IPS-18a (cell line): ENCODE results near the gene TTYH2.

Source experiments
- H3K27ac ChIP-seq: one replicate; pipeline ENCODE4 v1.5.1; 2013; ENCODE audit warnings: low read length
- H3K27me3 ChIP-seq: one replicate; pipeline ENCODE4 v1.6.1; 2013; ENCODE audit warnings: mild to moderate bottlenecking, low read length; ENCODE audit not compliant: control insufficient read depth, insufficient read depth
- H3K36me3 ChIP-seq: one replicate; pipeline ENCODE4 v1.6.1; 2013; ENCODE audit warnings: low read depth, low read length; ENCODE audit not compliant: control insufficient read depth
- H3K4me1 ChIP-seq: one replicate; pipeline ENCODE4 v1.6.1; 2013; ENCODE audit warnings: low read depth, low read length; ENCODE audit not compliant: control insufficient read depth
- H3K4me3 ChIP-seq: one replicate; pipeline ENCODE4 v1.5.1; 2013; ENCODE audit warnings: low read length
- H3K9ac ChIP-seq: one replicate; pipeline ENCODE4 v1.6.1; 2013; ENCODE audit warnings: mild to moderate bottlenecking, low read length, moderate library complexity
- H3K9me3 ChIP-seq: one replicate; pipeline ENCODE4 v1.6.1; 2013; ENCODE audit warnings: low read depth, low read length; ENCODE audit not compliant: control insufficient read depth

Gene TTYH2

GRCh38 chr17:74212913-74213791, at the start of gene TTYH2:
Gene TTYH2 (plus strand): TSS chr17:74213571. CDS start chr17:74213588, 17 bp downstream.
- H3K27ac ChIP-seq, result no peak within 1 kb of the TSS
- H3K4me3 ChIP-seq, result peak within 1 kb of the TSS; percentile 71

GRCh38 chr17:74163836-74164235, 49.5 kb upstream of the TTYH2 start:
- Histone ChIP-seq H3K9ac (no peak overlapping the region), H3K36me3 (no peaks in the 10 kb centered on the region), H3K4me1 (peaks cover 13% of the 10 kb centered on the region), H3K27ac (no peak overlapping the region), H3K27me3 (no peaks in the 10 kb centered on the region), H3K9me3 (no peaks in the 10 kb centered on the region), H3K4me3 (no peak overlapping the region)

More at GRCh38 chr17:74212913-74213791, at the start of gene TTYH2:
- Histone ChIP-seq H3K9ac (peak within 1 kb of the TSS; percentile 13), H3K36me3 (peaks cover 22% of the 10 kb centered on the region), H3K4me1 (peaks cover 28% of the 10 kb centered on the region), H3K9me3 (no peaks in the 10 kb centered on the region), H3K27me3 (peaks cover 36% of the 10 kb centered on the region)

DNA sequence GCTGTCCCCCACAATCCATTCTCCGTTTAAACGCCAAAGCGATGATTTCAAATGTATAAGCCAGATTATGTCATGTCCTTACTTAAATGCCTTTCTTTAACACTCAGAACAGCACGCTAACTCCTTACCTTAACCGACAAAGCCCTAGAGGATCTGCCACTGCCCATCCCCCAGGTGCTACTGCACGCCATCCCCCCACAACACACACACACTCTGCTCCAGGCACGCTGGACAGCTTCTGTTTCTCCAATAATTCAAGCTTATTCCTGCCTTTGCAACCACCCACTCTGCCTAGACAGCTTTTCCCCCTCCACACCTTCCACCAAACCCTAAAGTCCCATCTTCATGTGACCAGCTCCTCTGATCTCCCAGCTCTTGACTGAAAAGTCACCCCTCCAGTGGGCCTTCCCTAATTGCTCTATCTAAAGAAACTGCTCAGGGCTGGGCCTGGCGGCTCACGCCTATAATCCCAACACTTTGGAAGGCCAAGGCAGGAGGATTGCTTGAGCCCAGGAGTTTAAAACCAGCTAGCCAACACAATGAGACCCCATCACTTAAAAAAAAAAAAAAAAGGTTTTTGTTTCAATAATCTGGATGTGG, 48.8 kb upstream of the TTYH2 start:
- Histone ChIP-seq H3K27me3 (no peaks in the 10 kb centered on the region), H3K4me3 (no peak overlapping the region), H3K36me3 (no peaks in the 10 kb centered on the region), H3K9me3 (no peaks in the 10 kb centered on the region), H3K4me1 (peaks cover 13% of the 10 kb centered on the region), H3K9ac (no peak overlapping the region), H3K27ac (no peak overlapping the region)

DNA sequence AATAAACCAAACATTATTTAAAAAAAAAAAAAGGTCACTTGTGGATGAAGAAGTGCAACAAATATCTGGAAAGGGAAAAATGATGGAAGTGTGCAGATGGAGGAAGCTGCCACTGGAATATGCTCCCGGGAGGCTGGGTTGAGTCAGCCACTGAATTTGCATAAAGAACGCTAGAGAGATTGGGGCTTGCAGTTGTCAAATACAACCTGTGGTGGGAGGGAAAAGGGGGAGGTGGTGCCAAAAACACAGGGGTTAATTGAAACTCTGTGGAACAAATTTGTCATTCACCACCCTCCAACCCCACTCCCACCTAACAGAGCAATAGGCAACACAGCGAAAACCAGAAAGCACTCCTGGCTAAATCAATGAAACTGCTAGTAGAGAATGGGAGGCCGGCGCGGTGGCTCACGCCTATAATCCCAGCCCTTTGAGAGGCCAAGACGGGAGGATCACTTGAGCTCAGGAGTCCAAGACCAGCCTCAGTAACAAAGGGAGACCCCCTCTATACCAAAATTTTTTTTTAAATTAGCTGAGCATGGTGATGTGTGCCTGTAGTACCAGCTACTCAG, 47.5 kb upstream of the TTYH2 start:
- no peak overlapping the region for H3K9ac ChIP-seq
- no peaks in the 10 kb centered on the region for H3K9me3 ChIP-seq
- H3K27me3 ChIP-seq, result no peaks in the 10 kb centered on the region
- no peaks in the 10 kb centered on the region for H3K36me3 ChIP-seq
- H3K27ac ChIP-seq, result no peak overlapping the region
- H3K4me1 ChIP-seq, result peaks cover 13% of the 10 kb centered on the region
- no peak overlapping the region for H3K4me3 ChIP-seq

DNA sequence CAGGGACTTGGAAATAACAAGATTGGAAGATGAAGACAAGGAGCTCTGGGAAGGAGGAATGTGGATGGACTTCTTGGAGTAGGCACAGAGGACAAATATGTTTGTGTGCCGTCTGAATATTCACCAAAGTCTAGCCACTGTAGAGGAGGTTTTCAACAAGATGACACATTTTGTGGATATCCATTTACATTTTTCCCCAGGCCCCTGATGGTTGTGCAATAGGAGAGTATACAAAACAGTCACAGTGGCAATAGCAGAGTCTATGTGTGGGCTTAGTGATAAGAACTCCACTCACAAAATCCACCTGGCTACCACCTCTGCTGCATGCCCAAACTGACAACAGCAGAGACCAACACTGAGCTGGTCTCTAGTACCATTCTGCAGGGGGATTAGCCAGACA, 42.4 kb upstream of the TTYH2 start:
- Histone ChIP-seq H3K9me3 (no peaks in the 10 kb centered on the region), H3K27ac (no peak overlapping the region), H3K36me3 (no peaks in the 10 kb centered on the region), H3K4me1 (no peaks in the 10 kb centered on the region), H3K9ac (no peak overlapping the region), H3K27me3 (no peaks in the 10 kb centered on the region), H3K4me3 (no peak overlapping the region)

GRCh38 chr17:74172700-74173099, 40.7 kb upstream of the TTYH2 start:
- no peak overlapping the region for H3K27ac ChIP-seq
- no peak overlapping the region for H3K9ac ChIP-seq
- no peak overlapping the region for H3K4me3 ChIP-seq
- no peaks in the 10 kb centered on the region for H3K36me3 ChIP-seq
- H3K27me3 ChIP-seq, result no peaks in the 10 kb centered on the region
- no peaks in the 10 kb centered on the region for H3K9me3 ChIP-seq
- no peaks in the 10 kb centered on the region for H3K4me1 ChIP-seq

DNA sequence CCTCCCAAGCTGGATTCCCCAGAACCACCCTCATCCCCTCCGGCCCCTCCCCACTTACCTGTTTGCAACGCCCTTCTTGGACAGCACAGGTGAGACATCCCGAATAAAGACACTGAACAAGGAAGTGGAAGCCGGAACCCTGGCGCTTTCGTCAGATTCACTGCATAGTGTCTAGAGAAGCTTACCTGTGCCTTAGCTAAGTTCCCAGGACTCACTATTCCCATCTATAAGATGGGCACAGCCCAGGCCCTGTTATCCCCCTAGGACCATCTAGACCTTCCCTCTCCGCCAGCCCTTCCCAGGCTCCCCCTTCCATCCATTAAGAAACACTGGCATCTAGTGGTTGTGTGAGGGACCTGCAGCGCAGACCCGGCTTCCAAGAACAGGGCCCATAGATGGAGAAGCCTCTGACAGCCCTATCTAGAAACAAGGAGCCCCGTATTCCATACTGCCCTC, 36.8 kb upstream of the TTYH2 start:
- no peaks in the 10 kb centered on the region for H3K36me3 ChIP-seq
- H3K27me3 ChIP-seq, result no peaks in the 10 kb centered on the region
- H3K9me3 ChIP-seq, result no peaks in the 10 kb centered on the region
- no peak overlapping the region for H3K4me3 ChIP-seq
- no peaks in the 10 kb centered on the region for H3K4me1 ChIP-seq
- H3K27ac ChIP-seq, result no peak overlapping the region
- H3K9ac ChIP-seq, result no peak overlapping the region

- no peaks in the 10 kb centered on the region for H3K4me1 ChIP-seq
Observed at GRCh38 chr17:74177018-74177450, 36.3 kb upstream of the TTYH2 start.

DNA sequence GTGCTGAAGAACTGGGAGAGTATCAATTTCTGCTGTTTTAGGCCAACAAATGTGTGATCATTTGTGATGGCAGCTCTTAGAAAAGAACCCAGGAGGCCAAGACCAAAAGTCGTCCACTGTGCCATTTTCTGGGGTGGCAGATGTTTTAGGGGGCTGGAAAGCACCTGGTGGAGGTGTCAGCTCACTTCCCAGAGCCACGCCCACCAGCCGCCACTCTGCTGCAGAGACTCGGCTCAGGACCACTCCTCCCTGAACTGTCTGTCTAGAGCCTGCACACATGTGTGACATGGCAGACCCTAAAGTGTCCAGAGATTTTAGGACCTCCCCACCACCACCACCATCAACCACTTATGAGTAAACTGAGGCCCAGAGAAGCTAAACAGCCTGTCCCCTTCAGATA, 33.8 kb upstream of the TTYH2 start:
- no peak overlapping the region for H3K9ac ChIP-seq
- no peaks in the 10 kb centered on the region for H3K27me3 ChIP-seq
- no peaks in the 10 kb centered on the region for H3K4me1 ChIP-seq
- H3K27ac ChIP-seq, result no peak overlapping the region
- no peaks in the 10 kb centered on the region for H3K9me3 ChIP-seq
- H3K36me3 ChIP-seq, result no peaks in the 10 kb centered on the region
- H3K4me3 ChIP-seq, result no peak overlapping the region

More at GRCh38 chr17:74177018-74177450, 36.3 kb upstream of the TTYH2 start:
- no peaks in the 10 kb centered on the region for H3K27me3 ChIP-seq
- no peak overlapping the region for H3K27ac ChIP-seq
- H3K36me3 ChIP-seq, result no peaks in the 10 kb centered on the region
- no peak overlapping the region for H3K9ac ChIP-seq
- H3K4me3 ChIP-seq, result no peak overlapping the region
- H3K9me3 ChIP-seq, result no peaks in the 10 kb centered on the region

DNA sequence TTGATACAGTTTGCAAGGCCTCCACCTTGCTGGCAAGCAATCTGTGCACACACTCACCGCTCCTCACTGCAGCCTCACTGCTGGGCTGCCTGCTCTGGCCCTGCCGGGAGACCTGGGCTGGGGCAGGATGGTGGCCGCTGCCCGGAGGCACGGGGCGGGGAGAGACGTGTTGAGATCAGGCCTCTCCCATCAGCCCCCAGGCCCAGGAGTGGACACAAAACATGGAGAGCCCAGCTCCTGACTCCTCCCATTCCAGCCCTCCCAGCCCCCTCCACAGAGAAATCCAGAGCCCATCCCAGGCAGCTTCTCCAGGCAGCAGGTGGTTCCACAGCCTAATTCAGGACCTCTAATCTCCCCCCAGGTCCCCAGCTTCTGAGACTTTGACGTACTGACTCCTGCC, 33.0 kb upstream of the TTYH2 start:
- Histone ChIP-seq H3K4me1 (no peaks in the 10 kb centered on the region), H3K9me3 (no peaks in the 10 kb centered on the region), H3K36me3 (no peaks in the 10 kb centered on the region), H3K27ac (no peak overlapping the region), H3K27me3 (no peaks in the 10 kb centered on the region), H3K4me3 (no peak overlapping the region), H3K9ac (no peak overlapping the region)

- Histone ChIP-seq H3K27ac (no peak overlapping the region), H3K4me1 (no peaks in the 10 kb centered on the region), H3K9ac (no peak overlapping the region), H3K4me3 (no peak overlapping the region), H3K9me3 (no peaks in the 10 kb centered on the region), H3K36me3 (no peaks in the 10 kb centered on the region), H3K27me3 (no peaks in the 10 kb centered on the region)
Observed at GRCh38 chr17:74181341-74181740, 32.0 kb upstream of the TTYH2 start.
